D721Med (cell line): Measurements from ENCODE around the gene ZNHIT2.

Source experiments
- DNase-seq: peaks from one replicate; pipeline ENCODE4 v3.0.0; 2011; ENCODE audit warnings: low spot score; ENCODE audit not compliant: insufficient read length
- FAIRE-seq: peaks from 2 replicates; lab custom pipeline; 2011; peaks lifted over from hg19 to GRCh38; lab: Jason Lieb, UNC
- CTCF ChIP-seq: IDR thresholded peaks from 2 replicates; pipeline ENCODE4 v1.5.1; 2012; ENCODE audit warnings: mild to moderate bottlenecking, control low read depth; ENCODE audit not compliant: insufficient read depth; ENCODE audit errors: missing control alignments

Gene ZNHIT2

GRCh38 chr11:65100674-65101350 is 16.7 kb downstream of the ZNHIT2 start:
- DNase-seq (no peak), FAIRE-seq (no peak)
- TF ChIP-seq CTCF, result no peak

DNA sequence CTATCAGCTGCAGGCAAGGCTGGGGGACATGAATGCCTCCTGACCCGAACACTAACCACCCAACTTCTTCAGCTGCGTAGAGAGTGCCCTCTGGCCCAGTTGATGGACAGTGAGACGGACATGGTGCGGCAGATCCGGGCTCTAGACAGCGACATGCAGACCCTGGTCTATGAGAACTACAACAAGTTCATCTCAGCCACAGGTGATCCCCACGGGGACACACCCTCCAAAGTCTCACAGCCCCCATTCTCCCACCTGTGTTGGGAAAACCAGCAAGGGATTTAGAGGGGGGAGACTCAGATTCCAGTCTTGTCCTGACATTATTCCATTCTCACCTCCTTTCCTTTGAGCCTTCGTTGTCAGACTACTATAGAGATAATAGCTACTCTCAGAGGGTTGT is 20.6 kb downstream of the ZNHIT2 start:
- no peak for DNase-seq
- no peak for FAIRE-seq
- TF ChIP-seq CTCF, result no peak

DNA sequence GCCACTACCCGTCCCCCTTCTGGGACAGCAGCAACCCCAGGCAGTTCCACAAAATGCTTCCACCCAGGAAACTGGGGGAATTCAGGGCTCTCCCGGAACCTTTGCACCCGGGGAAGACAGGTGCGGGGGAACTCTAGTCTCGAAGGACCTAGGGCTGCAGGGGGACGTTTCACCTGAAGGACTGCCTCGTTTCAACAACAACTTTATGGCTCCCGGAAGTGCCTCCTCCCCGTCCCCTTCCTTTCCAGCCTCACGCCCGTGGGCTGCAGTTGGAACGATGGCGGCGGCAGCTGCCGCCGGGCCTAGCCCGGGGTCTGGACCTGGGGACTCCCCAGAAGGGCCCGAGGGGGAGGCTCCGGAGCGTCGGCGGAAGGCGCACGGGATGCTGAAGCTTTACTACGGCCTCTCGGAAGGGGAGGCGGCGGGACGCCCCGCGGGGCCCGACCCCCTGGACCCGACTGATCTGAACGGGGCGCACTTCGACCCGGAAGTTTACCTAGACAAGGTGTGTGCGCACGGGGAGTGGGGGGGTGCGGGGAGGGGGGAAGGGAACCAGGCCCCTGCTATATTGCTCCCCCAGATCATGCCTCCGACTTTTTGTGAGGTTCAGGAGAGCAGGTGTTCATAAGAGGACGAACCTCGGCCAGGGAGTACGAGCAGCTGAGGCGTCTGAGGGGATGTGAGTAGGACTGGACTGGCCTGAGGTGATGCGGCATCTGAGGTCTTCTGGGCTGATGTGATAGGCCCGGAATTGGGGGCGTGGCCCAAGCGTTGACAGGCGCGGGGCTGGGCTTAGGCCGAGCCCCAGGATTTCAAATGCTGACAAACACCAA is 21.3 kb downstream of the ZNHIT2 start, which contains the start of gene VPS51:
VPS51 (plus strand) TSS at position 241 of the 833 bp plus-strand sequence; CDS start at position 278, 37 bp downstream.
- DNase-seq (peak; percentile 94), FAIRE-seq (no peak)
- no peak for TF ChIP-seq CTCF

DNA sequence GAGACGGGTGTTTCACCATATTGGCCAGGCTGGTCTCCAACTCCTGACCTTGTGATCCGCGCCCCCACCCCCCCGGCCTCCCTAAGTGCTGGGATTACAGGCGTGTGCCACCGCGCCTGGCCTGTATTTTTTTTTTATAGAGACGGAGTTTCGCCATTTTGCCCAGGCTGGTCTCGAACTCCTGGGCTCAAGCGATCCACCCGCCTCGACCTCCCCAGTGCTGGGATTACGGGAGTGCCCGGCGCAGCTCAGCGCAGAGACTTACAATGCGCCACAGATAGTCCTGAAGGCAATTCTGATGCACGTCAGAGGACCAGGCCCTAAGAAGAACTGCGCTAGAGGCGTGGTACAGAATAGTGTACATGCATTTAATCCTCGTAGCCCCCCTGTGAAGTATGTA is 22.1 kb downstream of the ZNHIT2 start:
- no peak for DNase-seq
- no peak for FAIRE-seq
- no peak for TF ChIP-seq CTCF

GRCh38 chr11:65090628-65091027 is 26.9 kb downstream of the ZNHIT2 start:
- DNase-seq, result no peak
- no peak for FAIRE-seq
- no peak for TF ChIP-seq CTCF

GRCh38 chr11:65089621-65090020 is 27.9 kb downstream of the ZNHIT2 start:
- FAIRE-seq (no peak), DNase-seq (no peak)
- TF ChIP-seq CTCF, result no peak
